Gastrocnemius medialis (tissue), 4 donors: ENCODE results near the gene RBP4.

ENCODE experiments used
- POLR2A ChIP-seq, 2 donors: fragments of 450-650 bp; IDR thresholded peaks; one replicate each; pipeline ENCODE4 v1.6.1; 2017; ENCODE audit warnings: antibody characterized with exemption in 2 of 2, mild to moderate bottlenecking in 2 of 2, moderate library complexity in 2 of 2
- TF ChIP-seq, protein P1 (sequence below), 5 experiments: fragments of 450-650 bp in 3 of 5; fragments of 200-600 bp in 2 of 5; sonication (generic) in 2 of 5; IDR thresholded peaks in 4 of 5; conservative IDR thresholded peaks in 1 of 5; 1 replicate in 4 of 5; 2 replicates in 1 of 5; pipeline ENCODE4 v1.5.1; 2016 to 2019; ENCODE audit warnings: antibody characterized with exemption in 5 of 5, mild to moderate bottlenecking in 3 of 5, moderate library complexity in 3 of 5

GRCh38 chr10:93567277-93568104, 33.5 kb downstream of the RBP4 start:
- TF ChIP-seq, protein P1, sequence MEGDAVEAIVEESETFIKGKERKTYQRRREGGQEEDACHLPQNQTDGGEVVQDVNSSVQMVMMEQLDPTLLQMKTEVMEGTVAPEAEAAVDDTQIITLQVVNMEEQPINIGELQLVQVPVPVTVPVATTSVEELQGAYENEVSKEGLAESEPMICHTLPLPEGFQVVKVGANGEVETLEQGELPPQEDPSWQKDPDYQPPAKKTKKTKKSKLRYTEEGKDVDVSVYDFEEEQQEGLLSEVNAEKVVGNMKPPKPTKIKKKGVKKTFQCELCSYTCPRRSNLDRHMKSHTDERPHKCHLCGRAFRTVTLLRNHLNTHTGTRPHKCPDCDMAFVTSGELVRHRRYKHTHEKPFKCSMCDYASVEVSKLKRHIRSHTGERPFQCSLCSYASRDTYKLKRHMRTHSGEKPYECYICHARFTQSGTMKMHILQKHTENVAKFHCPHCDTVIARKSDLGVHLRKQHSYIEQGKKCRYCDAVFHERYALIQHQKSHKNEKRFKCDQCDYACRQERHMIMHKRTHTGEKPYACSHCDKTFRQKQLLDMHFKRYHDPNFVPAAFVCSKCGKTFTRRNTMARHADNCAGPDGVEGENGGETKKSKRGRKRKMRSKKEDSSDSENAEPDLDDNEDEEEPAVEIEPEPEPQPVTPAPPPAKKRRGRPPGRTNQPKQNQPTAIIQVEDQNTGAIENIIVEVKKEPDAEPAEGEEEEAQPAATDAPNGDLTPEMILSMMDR (IDR thresholded peaks at IDR 0.05 in 4 of 5, conservative IDR thresholded peaks at IDR 0.05 in 1 of 5): no peak
- no peak for TF ChIP-seq POLR2A (IDR thresholded peaks at IDR 0.05)
